Stimulated activated CD4-positive, alpha-beta T cell treated with anti-CD3 and anti-CD28 coated beads, TNF-alpha, amount 100 ng/mL, for 4 hours (primary cell): ENCODE results near the gene MIPEP.
"Not testable (repeated sequence)": the region's sequence is repeated elsewhere in the genome, so short reads cannot be mapped to it uniquely, and the experiment has no call there.

Source experiments
- DNase-seq, 3 experiments: peaks; one replicate each; pipeline ENCODE4 v3.0.0-alpha.2; 2020; ENCODE audit warnings: low read depth in 3 of 3

MIPEP gene

GRCh38 chr13:23776698-23777574 lies 112.3 kb downstream of the MIPEP start:
- no peak for DNase-seq

GRCh38 chr13:23772717-23773116 lies 116.5 kb downstream of the MIPEP start:
- no peak for DNase-seq

DNA sequence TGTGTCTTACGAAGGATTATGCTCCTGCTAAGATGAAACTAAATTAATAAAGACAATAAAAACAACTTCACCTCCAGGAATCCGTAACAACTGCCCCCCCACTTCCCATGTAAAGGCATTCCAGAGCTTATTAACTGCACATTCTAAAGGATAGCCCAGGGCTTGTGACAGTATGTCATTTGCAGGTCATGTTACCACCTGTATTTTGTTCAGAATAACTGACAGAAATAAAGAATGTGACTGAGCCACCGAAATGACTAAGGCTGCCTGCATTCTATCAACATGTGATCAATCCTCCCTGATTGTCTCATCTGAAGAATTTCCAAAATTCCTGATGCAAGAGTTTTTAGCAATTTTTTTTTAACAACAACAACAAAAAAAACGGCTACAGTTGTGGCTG lies 117.2 kb downstream of the MIPEP start:
- no peak for DNase-seq

DNA sequence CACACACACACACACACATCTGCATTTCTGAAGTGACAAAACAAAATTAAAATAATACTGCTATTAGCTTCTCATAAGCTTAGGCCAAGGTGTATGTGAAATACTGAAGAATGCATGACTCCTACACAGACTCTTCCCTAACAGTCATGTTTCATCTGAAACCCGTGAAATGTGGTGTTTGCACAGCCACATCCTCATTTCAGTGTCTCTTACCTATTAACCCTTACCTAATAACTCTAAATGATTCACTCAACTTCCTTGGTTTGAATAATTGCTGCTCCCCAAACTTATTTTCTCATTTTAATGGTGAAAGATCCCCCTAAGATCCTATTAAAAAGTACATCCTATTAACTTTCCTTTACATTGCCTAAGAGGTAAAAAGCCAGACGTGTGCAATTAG lies 117.6 kb downstream of the MIPEP start:
- DNase-seq: no peak

- DNase-seq: no peak
Measured at GRCh38 chr13:23770973-23771372, 118.2 kb downstream of the MIPEP start.

GRCh38 chr13:23770428-23770827 lies 118.8 kb downstream of the MIPEP start:
- no peak for DNase-seq

DNA sequence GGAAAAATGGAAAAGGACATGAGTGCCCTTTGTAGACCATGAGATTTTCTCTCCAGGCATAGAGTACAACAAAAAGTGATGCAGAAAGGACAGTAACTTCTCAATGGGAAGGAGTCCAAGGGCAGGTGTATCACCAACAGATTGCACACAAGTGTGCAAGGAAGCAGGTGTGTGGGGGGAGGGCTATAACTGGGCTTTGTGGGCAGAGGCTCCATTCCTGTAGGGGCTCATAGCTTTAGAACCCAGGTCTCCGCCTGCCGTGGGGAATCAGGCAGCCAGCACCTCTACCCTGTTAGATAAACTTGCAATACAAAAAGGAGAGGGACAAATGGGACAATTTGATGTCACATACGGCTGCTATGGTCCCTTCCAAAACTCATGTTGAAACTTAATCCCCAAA lies 119.8 kb downstream of the MIPEP start:
- no peak for DNase-seq

DNA sequence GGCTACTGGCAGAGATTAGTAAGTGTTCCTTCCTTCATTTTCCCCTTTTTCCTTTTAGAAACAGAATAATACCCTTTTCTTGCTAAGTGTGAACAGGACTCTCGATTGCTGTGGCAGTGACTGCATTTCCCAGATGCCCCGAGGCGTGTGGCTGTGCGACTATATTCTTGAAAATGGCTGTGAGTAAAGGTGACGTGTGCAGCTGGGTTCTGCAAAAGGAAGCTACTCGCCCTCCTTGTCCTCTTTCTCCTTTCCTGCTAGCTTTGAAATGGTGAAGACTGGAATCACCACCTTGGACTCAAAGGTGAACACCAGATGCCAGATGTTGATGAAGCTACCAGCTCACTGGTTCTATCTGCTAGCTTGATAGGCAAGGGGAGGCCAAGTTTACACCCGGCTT lies 121.4 kb downstream of the MIPEP start:
- DNase-seq: no peak

- DNase-seq: no peak
Measured at GRCh38 chr13:23766939-23767338, 122.3 kb downstream of the MIPEP start.

- DNase-seq: no peak
Measured at GRCh38 chr13:23766283-23766682, 122.9 kb downstream of the MIPEP start.

DNA sequence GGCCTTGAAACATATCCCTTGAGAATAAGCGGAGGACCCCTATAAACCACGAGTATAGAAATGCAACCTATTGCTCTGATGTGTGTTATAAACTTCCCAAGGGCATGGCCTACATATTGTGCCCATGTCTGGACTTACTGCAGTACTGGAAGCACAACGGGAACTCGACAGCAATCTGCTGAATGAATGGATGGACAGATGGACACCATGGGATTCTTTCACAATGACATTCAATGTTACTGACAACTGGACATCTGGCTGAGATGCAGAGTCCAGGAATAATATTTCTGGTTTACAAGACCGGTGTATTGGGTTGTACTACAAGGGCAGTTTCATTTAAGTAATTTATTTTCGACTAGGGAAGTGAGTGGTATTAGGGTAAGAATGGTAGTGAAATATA lies 123.7 kb downstream of the MIPEP start:
- no peak for DNase-seq

DNA sequence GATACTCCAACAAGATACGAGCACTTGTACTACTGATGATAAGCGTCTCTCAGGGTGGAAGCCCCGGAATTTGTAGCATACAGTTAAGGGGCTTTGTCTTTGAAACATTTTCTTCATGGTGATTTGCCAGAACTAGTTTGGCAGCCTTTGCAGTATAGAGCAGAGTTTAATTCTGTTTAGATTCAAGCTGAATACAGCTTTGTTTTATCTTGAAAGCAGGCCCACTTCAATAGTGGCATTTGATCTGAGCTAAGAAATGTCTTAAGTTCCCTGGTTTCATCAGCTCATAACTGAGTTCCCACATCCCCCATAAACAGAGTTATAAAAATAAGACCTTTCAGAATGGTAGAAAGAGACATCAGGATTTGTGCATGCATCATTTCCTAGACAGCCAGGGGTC lies 125.9 kb downstream of the MIPEP start:
- DNase-seq: no peak

DNA sequence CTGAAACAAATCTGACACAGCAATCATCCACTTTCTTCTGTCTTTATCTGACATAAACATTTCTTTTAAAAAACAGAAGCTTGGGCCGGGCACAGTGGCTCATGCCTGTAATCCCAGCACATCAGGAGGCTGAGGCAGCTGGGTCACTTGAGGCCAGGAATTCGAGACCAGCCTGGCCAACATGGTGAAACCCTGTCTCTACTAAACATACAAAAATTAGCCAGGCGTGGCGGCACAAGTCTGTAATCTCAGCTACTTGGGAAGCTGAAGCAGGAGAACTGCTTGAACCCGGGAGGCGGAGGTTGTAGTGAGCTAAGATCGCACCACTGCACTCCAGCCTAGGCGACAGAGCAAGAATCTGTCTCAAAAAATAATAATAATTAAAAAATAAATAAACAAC lies 127.4 kb downstream of the MIPEP start:
- not testable (repeated sequence) for DNase-seq

- DNase-seq: no peak
Measured at GRCh38 chr13:23760000-23760399, 129.2 kb downstream of the MIPEP start.

GRCh38 chr13:23758798-23759527 lies 130.2 kb downstream of the MIPEP start:
- no peak for DNase-seq

DNA sequence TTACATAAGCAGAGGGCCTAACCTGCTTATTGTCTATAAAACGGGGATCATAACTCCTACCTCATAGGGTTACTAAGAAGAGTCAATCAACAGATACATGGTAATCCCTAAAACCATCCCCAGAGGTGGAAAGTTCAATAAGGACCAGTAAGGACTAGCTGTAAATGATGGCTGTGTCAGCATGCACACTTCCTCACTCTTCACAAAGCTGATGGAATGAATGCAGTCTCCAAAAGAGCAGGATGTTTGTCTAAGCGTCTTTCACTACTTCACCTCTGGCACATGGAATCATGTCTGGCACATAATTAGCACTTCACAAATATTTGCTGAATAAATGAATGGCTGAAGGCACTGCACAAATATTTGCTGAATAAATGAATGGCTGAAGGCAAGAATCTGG lies 134.2 kb downstream of the MIPEP start:
- no peak for DNase-seq

- DNase-seq: peak in 1 of 3 experiments; percentile 16
Measured at GRCh38 chr13:23754506-23754905, 134.7 kb downstream of the MIPEP start.

- no peak for DNase-seq
Measured at GRCh38 chr13:23753458-23753857, 135.7 kb downstream of the MIPEP start.

GRCh38 chr13:23752111-23753001 lies 136.8 kb downstream of the MIPEP start:
- no peak for DNase-seq

DNA sequence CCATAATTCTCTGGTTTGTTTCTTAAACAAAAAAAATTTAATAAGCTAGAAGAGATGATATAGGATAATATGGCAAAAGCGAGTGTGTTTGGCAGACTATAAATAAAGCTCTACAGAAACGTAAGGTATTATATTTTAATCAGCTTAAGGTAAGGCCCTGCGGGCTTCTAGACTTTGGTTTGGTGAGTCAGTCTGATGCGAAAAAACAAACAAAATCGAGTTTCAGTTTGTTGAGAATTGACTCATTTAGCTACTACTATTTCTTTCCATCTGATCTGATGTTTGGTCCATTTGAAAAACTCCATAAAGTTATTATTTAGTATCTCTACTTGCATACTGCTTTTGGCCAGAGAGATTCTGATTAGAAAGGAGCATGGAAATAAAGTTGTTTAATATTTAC lies 138.0 kb downstream of the MIPEP start:
- no peak for DNase-seq

DNA sequence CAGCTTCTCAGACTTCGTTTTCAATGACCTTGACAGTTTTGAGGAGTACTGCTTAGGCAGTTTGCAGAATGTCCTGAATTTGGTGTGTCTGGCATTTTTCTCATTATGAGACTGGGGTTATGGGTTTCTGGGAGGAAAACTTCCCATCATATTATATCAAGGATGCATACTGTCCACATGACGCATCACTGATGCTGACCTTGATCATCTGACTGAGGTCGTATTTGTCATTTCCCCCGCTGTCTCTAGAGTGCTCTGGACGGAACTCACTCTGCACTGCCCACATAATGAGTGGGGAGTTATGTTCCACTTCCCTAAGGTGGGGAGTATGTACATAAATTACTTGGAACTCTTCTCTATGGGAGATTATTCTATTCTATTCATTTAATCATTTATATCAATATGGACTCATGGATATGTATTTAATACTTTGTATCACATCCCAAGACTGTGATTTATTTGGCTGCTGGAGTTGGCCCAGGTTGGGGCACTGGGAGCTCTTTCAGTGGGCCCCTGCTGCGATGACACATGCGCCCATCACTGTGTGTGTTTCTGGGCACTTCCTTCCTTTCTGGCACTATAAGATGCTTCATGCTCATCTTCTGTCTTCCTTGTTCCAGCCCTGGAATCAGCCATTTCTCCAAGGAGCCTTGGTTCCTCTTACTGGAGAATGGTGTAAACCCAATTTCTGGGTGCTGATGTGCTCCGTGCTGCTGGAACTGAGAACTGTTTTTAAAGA lies 138.6 kb downstream of the MIPEP start:
- no peak for DNase-seq
